Measurements from ENCODE around the gene STAG1. TPM values are rescaled to one million over a fixed set of nuclear protein-coding genes. Genes with fewer than 3 reads are reported as not detected.

Gene STAG1
- polyA plus RNA-seq, 1 of the 3 experiments (the other 2 are of a cell fraction) = 5.5 TPM

GRCh38 chr3:136612512-136612911 lies 139.7 kb downstream of the STAG1 start:
- H2AFZ ChIP-seq (ENCODE audit: low read depth) = no peak overlapping the region
- H3K4me3 ChIP-seq (ENCODE audit: low read depth in 2 of 2, low read length in 1 of 2) = no peak overlapping the region
- peaks cover 5% of the 10 kb centered on the region for H3F3A ChIP-seq (replicated peaks; ENCODE audit: insufficient read depth)
- no peaks in the 10 kb centered on the region for H3K27me3 ChIP-seq (ENCODE audit: insufficient read depth)
- no peaks in the 10 kb centered on the region for H4K20me1 ChIP-seq (ENCODE audit: insufficient read depth)
- 95% methylated on average over 2 of the region's 2 CpGs for WGBS (ENCODE audit: low lambda C conversion rate)
- no peak overlapping the region for H3K4me2 ChIP-seq
- H3K79me2 ChIP-seq (ENCODE audit: insufficient read depth) = peaks cover 21% of the 10 kb centered on the region; the same call in 1 of the 2 replicates
- TF ChIP-seq RAD21 (IDR thresholded peaks at IDR 0.05; ENCODE audit: low read length) = no peak
- TF ChIP-seq RFX5 (IDR thresholded peaks at IDR 0.05; ENCODE audit: low read length) = no peak
- no peak for TF ChIP-seq NFIC (IDR thresholded peaks at IDR 0.05; ENCODE audit: borderline replicate concordance)
- TF ChIP-seq IRF3 (IDR thresholded peaks at IDR 0.05; ENCODE audit: low read depth, low read length) = no peak
- TF ChIP-seq, protein P1, sequence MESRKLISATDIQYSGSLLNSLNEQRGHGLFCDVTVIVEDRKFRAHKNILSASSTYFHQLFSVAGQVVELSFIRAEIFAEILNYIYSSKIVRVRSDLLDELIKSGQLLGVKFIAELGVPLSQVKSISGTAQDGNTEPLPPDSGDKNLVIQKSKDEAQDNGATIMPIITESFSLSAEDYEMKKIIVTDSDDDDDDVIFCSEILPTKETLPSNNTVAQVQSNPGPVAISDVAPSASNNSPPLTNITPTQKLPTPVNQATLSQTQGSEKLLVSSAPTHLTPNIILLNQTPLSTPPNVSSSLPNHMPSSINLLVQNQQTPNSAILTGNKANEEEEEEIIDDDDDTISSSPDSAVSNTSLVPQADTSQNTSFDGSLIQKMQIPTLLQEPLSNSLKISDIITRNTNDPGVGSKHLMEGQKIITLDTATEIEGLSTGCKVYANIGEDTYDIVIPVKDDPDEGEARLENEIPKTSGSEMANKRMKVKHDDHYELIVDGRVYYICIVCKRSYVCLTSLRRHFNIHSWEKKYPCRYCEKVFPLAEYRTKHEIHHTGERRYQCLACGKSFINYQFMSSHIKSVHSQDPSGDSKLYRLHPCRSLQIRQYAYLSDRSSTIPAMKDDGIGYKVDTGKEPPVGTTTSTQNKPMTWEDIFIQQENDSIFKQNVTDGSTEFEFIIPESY (IDR thresholded peaks at IDR 0.05; ENCODE audit: borderline replicate concordance, low read depth) = no peak
- no peak for TF ChIP-seq FOXM1 (IDR thresholded peaks at IDR 0.05; ENCODE audit: low read depth)
- no peak for TF ChIP-seq RXRA (IDR thresholded peaks at IDR 0.05; ENCODE audit: borderline replicate concordance, low read depth)
- no peak for TF ChIP-seq FOSL2 (IDR thresholded peaks at IDR 0.05; ENCODE audit: borderline replicate concordance, low read depth)
- TF ChIP-seq RCOR1 (IDR thresholded peaks at IDR 0.05; ENCODE audit: low read length) = no peak
- no peak for TF ChIP-seq YY1 (IDR thresholded peaks at IDR 0.05; ENCODE audit: low read depth)
- no peak for TF ChIP-seq CHD2 (IDR thresholded peaks at IDR 0.05; ENCODE audit: low read length, partially characterized antibody)
- TF ChIP-seq EZH2phosphoT487 (IDR thresholded peaks at IDR 0.05; ENCODE audit: borderline replicate concordance, low read depth) = no peak
- TF ChIP-seq EP300 (IDR thresholded peaks at IDR 0.05; ENCODE audit: borderline replicate concordance in 1 of 2, low read depth in 1 of 2, low read length in 1 of 2) = no peak
- no peak for TF ChIP-seq SMC3 (IDR thresholded peaks at IDR 0.05; ENCODE audit: low read depth, low read length)
- POLR2A ChIA-PET = no interaction called here
- peaks cover 0 to 4% of the 10 kb centered on the region in 2 experiments for H3K36me3 ChIP-seq (replicated peaks in 1 of 2; ENCODE audit: control insufficient read depth in 1 of 2, insufficient read depth in 2 of 2, low read length in 1 of 2)
- CTCF ChIA-PET = no interaction called here
- H3K27ac ChIP-seq (ENCODE audit: low read depth in 2 of 2, low read length in 1 of 2) = no peak overlapping the region
- no peak overlapping the region for H3K9ac ChIP-seq
- no peak for DNase-seq
- H3K9me3 ChIP-seq = no peaks in the 10 kb centered on the region
- no peaks in the 10 kb centered on the region for H3K4me1 ChIP-seq (ENCODE audit: control insufficient read depth in 1 of 2, insufficient read depth in 2 of 2, low read depth in 1 of 2, low read length in 1 of 2)
- H3K9me2 ChIP-seq = no peaks in the 10 kb centered on the region

DNA sequence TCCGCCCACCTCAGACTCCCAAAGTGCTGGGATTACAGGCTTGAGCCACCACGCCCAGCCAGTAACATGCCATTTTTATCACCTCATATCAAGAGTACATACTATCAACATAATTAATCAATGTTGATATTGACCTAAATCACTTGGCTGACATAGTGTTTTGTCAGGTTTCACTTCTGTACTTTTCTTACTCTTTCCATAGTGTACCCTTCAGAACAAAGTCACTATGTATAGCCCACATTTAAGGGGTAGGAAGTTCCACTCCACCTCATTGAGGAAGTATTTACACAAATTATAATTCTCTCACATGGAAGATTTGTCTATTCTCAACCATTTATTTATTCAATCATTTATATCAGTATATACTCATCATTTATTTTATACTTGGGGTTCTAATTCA lies 145.2 kb downstream of the STAG1 start:
- Histone ChIP-seq H3K9me3 (no peaks in the 10 kb centered on the region), H3K27ac (ENCODE audit: low read depth in 2 of 2, low read length in 1 of 2) (no peak overlapping the region), H3F3A (replicated peaks; ENCODE audit: insufficient read depth) (no peaks in the 10 kb centered on the region), H3K4me3 (ENCODE audit: low read depth in 2 of 2, low read length in 1 of 2) (no peak overlapping the region), H3K4me1 (ENCODE audit: control insufficient read depth in 1 of 2, insufficient read depth in 2 of 2, low read depth in 1 of 2, low read length in 1 of 2) (no peaks in the 10 kb centered on the region), H3K27me3 (ENCODE audit: insufficient read depth) (no peaks in the 10 kb centered on the region), H3K79me2 (ENCODE audit: insufficient read depth) (peaks cover 4% of the 10 kb centered on the region; the same call in 1 of the 2 replicates), H4K20me1 (ENCODE audit: insufficient read depth) (no peaks in the 10 kb centered on the region), H3K36me3 (replicated peaks in 1 of 2; ENCODE audit: control insufficient read depth in 1 of 2, insufficient read depth in 2 of 2, low read length in 1 of 2) (peaks cover 0 to 8% of the 10 kb centered on the region in 2 experiments), H3K9me2 (no peaks in the 10 kb centered on the region), H3K4me2 (no peak overlapping the region), H3K9ac (no peak overlapping the region), H2AFZ (ENCODE audit: low read depth) (no peak overlapping the region)
- POLR2A ChIA-PET = no interaction called here
- DNase-seq = no peak
- TF ChIP-seq TEAD4 (IDR thresholded peaks at IDR 0.05; ENCODE audit: borderline replicate concordance, insufficient read depth) = no peak
- no peak for TF ChIP-seq FOXM1 (IDR thresholded peaks at IDR 0.05; ENCODE audit: low read depth)
- TF ChIP-seq FOXJ3 (CRISPR knock-in tag; IDR thresholded peaks at IDR 0.05) = no peak
- TF ChIP-seq RCOR1 (IDR thresholded peaks at IDR 0.05; ENCODE audit: low read length) = no peak
- TF ChIP-seq YY1 (IDR thresholded peaks at IDR 0.05; ENCODE audit: low read depth) = no peak
- TF ChIP-seq POLR2AphosphoS5 (IDR thresholded peaks at IDR 0.05; ENCODE audit: low read depth, low read length) = no peak
- TF ChIP-seq, protein P2, sequence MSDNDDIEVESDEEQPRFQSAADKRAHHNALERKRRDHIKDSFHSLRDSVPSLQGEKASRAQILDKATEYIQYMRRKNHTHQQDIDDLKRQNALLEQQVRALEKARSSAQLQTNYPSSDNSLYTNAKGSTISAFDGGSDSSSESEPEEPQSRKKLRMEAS (IDR thresholded peaks at IDR 0.05; ENCODE audit: low read depth) = no peak
- TF ChIP-seq CTCF (IDR thresholded peaks at IDR 0.05) = no peak
- no peak for TF ChIP-seq PBX3 (IDR thresholded peaks at IDR 0.05)
- TF ChIP-seq SMC3 (IDR thresholded peaks at IDR 0.05; ENCODE audit: low read depth, low read length) = no peak
- TF ChIP-seq JUND (IDR thresholded peaks at IDR 0.05) = no peak
- TF ChIP-seq EP300 (IDR thresholded peaks at IDR 0.05; ENCODE audit: borderline replicate concordance in 1 of 2, low read depth in 1 of 2, low read length in 1 of 2) = no peak
- no peak for TF ChIP-seq NRF1 (IDR thresholded peaks at IDR 0.05; ENCODE audit: low read depth, low read length)
- CTCF ChIA-PET = interaction anchor here (1.5 kb wide), 1 partner anchor 10 kb away, joined by 3 read pairs; no protein-coding TSS in a partner anchor
- 100% methylated on average over 2 of the region's 2 CpGs for WGBS (ENCODE audit: low lambda C conversion rate)
